DND-41 (cell line): Measurements from ENCODE around the gene EPHB1.

Experiments used
- CTCF ChIP-seq: IDR thresholded peaks from 2 replicates; pipeline ENCODE4 v1.5.1; 2012; ENCODE audit warnings: borderline replicate concordance, low read length, moderate library complexity, mild to moderate bottlenecking; ENCODE audit not compliant: poor library complexity, severe bottlenecking; ENCODE audit errors: extremely low read depth
- EZH2 ChIP-seq: IDR thresholded peaks from 3 replicates; pipeline ENCODE4 v1.6.1; 2012; ENCODE audit warnings: borderline replicate concordance, low read depth, mild to moderate bottlenecking, moderate library complexity, low read length, inconsistent platforms; ENCODE audit not compliant: severe bottlenecking

DNA sequence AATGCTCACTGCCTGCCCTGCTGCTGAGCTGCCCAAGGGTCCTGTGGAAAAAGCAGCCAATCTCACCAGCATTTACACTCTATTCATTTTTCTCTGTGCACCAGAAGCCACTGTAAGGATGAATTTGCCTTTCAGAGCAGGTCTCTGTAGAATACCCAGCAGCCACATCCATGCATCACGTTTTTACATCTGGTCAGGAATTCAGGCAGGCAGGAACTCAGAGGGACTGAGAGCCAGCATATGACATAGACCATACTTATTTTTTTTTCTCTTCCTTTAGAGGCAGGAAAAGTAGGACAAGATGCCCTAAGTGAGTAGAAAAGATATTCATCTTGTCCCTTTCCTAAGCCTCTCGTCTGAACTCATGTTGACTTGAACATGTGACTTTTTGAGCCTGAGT is 292.7 kb downstream of the EPHB1 start:
- TF ChIP-seq CTCF, result no peak
- no peak for TF ChIP-seq EZH2
